Esophagus muscularis mucosa (tissue), 4 donors: ENCODE results near the gene RRP12.

Experiments
- EP300 ChIP-seq: sonication (generic); formaldehyde crosslinking; IDR thresholded peaks from one replicate; pipeline ENCODE4 v1.6.1; 2017; ENCODE audit warnings: antibody characterized with exemption
- POLR2A ChIP-seq: fragments of 450-650 bp; IDR thresholded peaks from one replicate; pipeline ENCODE4 v1.6.1; 2017; ENCODE audit warnings: antibody characterized with exemption, moderate library complexity, mild to moderate bottlenecking, low read depth
- POLR2AphosphoS5 ChIP-seq, 2 donors: sonication (generic); formaldehyde crosslinking; IDR thresholded peaks; one replicate each; pipeline ENCODE4 v1.6.1; 2017; ENCODE audit warnings: antibody characterized with exemption in 2 of 2
- TF ChIP-seq, protein P1 (sequence below), 3 experiments: fragments of 200-600 bp in 2 of 3; fragments of 450-650 bp in 1 of 3; sonication (generic) in 2 of 3; IDR thresholded peaks; one replicate each; pipeline ENCODE4 v1.5.1; 2017 to 2019; ENCODE audit warnings: antibody characterized with exemption in 3 of 3, mild to moderate bottlenecking in 2 of 3, moderate library complexity in 1 of 3

DNA sequence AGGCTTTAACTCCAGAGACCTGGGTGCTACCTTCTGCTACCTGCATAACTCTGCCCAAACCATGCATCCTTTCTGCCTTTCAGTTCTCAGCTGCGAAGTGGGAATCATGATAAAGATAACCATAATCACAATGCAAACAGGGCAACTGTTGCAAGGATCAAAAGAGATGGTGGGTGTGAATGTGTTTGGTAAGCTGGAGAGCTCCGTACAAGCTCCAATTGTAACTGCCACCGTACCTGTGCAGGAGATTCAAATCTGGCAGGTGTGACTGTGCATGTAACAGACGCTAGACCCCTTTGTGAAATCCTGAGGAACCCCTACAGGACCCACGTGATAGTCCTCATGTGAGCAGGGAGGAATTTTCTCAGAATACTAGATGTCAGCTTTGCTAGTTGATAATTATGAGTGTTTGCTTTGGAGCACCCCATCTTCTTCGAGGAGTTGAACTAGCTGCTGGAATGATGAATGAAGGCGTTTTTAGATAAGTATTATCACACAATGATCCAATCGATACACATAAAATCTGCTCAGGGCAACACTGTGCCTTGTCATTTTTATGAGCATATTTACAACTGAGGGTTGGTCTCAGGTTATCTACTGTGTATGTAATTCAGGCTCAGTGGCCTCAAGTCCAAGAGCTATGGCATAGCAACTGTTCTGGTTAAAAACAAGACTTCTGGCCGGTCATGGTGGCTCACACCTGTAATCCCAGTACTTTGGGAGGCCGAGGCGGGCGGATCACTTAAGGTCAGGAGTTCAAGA is 51.2 kb downstream of the RRP12 start:
- TF ChIP-seq POLR2A: no peak
- TF ChIP-seq, protein P1, sequence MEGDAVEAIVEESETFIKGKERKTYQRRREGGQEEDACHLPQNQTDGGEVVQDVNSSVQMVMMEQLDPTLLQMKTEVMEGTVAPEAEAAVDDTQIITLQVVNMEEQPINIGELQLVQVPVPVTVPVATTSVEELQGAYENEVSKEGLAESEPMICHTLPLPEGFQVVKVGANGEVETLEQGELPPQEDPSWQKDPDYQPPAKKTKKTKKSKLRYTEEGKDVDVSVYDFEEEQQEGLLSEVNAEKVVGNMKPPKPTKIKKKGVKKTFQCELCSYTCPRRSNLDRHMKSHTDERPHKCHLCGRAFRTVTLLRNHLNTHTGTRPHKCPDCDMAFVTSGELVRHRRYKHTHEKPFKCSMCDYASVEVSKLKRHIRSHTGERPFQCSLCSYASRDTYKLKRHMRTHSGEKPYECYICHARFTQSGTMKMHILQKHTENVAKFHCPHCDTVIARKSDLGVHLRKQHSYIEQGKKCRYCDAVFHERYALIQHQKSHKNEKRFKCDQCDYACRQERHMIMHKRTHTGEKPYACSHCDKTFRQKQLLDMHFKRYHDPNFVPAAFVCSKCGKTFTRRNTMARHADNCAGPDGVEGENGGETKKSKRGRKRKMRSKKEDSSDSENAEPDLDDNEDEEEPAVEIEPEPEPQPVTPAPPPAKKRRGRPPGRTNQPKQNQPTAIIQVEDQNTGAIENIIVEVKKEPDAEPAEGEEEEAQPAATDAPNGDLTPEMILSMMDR (IDR thresholded peaks at IDR 0.05): no peak
- TF ChIP-seq POLR2AphosphoS5 (IDR thresholded peaks at IDR 0.05): no peak
- no peak for TF ChIP-seq EP300
